Loucy (cell line): ENCODE measurements around the gene VSIG2.

Source experiments
- H2AFZ ChIP-seq: fragments of 200-600 bp; sonication (generic); 2 replicates; pipeline ENCODE4 v1.6.0; 2016; ENCODE audit warnings: antibody characterized with exemption, mild to moderate bottlenecking, low read length, moderate library complexity
- H3F3A ChIP-seq: fragments of 200-600 bp; 2 replicates; pipeline ENCODE4 v1.6.0; 2016; ENCODE audit warnings: antibody characterized with exemption, low read depth, mild to moderate bottlenecking
- H3K27me3 ChIP-seq: fragments of 200-600 bp; sonication (generic); 2 replicates; pipeline ENCODE4 v1.6.1; 2014; ENCODE audit warnings: low read length, mild to moderate bottlenecking; ENCODE audit not compliant: insufficient read depth, poor library complexity, severe bottlenecking
- H3K36me3 ChIP-seq: fragments of 200-600 bp; sonication (generic); 2 replicates; pipeline ENCODE4 v1.6.1; 2016; ENCODE audit warnings: low read length; ENCODE audit not compliant: insufficient read depth
- H3K4me1 ChIP-seq: fragments of 200-600 bp; sonication (generic); 2 replicates; pipeline ENCODE4 v1.5.1; 2014; ENCODE audit warnings: low read length, mild to moderate bottlenecking; ENCODE audit not compliant: insufficient read depth, poor library complexity, severe bottlenecking
- H3K4me2 ChIP-seq: fragments of 200-600 bp; sonication (generic); 2 replicates; pipeline ENCODE4 v1.6.0; 2014; ENCODE audit warnings: antibody characterized with exemption, low read length, low read depth, mild to moderate bottlenecking; ENCODE audit not compliant: poor library complexity, severe bottlenecking
- H3K4me3 ChIP-seq: fragments of 200-600 bp; sonication (generic); 2 replicates; pipeline ENCODE4 v1.5.1; 2014; ENCODE audit warnings: low read length, mild to moderate bottlenecking, mixed read lengths; ENCODE audit not compliant: poor library complexity, severe bottlenecking
- H3K79me2 ChIP-seq: fragments of 200-600 bp; sonication (generic); 2 replicates; pipeline ENCODE4 v1.6.1; 2014; ENCODE audit warnings: low read length; ENCODE audit not compliant: insufficient read depth
- H3K9ac ChIP-seq: fragments of 200-600 bp; sonication (generic); 2 replicates; pipeline ENCODE4 v1.6.0; 2014; ENCODE audit warnings: mild to moderate bottlenecking, low read depth, low read length, moderate library complexity; ENCODE audit not compliant: poor library complexity, severe bottlenecking
- H3K9me2 ChIP-seq: fragments of 200-600 bp; sonication (generic); replicated peaks from 2 replicates; pipeline ENCODE4 v1.6.1; 2016; ENCODE audit warnings: low read depth, low read length, mixed read lengths
- H3K9me3 ChIP-seq: fragments of 200-600 bp; sonication (generic); 2 replicates; pipeline ENCODE4 v1.6.1; 2014; ENCODE audit warnings: mild to moderate bottlenecking, antibody characterized with exemption, low read length, low read depth; ENCODE audit not compliant: insufficient read depth
- H4K20me1 ChIP-seq: fragments of 200-600 bp; sonication (generic); 2 replicates; pipeline ENCODE4 v1.6.0; 2014; ENCODE audit warnings: antibody characterized with exemption, low read length, mild to moderate bottlenecking; ENCODE audit not compliant: insufficient read depth, poor library complexity, severe bottlenecking
- EZH2phosphoT487 ChIP-seq: fragments of 200-600 bp; IDR thresholded peaks from 2 replicates; pipeline ENCODE4 v1.6.1; 2018; ENCODE audit warnings: antibody characterized with exemption, mild to moderate bottlenecking, moderate library complexity, borderline replicate concordance
- TF ChIP-seq, protein P1 (sequence below): fragments of 200-600 bp; sonication (generic); conservative IDR thresholded peaks from 2 replicates; pipeline ENCODE4 v1.5.1; 2014; ENCODE audit warnings: mild to moderate bottlenecking, antibody characterized with exemption, low read length

VSIG2 gene

DNA sequence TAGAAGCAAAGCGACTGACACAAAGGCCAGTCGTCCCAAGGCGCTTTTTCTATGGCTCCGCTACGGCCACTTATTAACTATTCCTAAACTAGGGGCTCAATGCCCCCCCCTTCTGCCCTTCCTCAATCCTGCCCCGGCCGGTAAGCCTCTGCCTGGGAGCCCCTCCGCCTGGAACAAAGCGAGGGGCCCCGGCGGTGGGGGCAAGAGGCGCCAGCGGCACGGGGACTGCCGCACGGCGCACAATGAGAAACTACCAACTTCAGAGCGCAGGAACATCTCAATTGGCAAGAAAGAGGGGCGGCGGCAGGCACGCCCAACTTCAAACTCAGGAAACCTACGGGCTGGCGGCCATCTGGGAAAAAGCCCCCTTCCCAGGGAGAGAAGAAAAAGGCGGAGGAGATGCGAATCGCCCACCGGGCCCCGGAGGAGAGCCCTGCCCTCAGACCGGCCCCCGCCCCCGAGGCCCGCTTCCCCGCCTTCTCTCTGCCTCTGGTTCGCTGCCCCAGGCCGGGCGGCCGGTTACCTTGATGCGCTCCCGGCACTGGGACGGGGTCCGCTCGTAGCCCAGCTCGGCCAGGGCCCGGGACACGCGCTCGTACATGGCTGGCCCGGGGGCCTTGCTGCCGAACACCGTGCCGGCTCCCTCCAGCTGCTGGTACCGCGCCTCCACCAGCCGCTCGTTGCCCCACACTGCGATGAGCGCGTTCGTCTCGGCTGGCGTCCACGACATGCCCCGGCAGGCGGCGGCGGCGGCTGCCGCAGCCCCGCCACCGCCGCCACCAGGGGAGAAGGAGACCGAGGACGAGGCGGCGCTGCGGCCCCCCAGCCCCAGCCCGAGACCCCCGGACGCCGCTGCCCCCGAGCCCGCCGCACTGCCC is 47.5 kb upstream of the VSIG2 start:
- Histone ChIP-seq H3K4me1 (peaks cover 37% of the 10 kb centered on the region), H3K4me2 (peak overlapping the region; percentile 99), H2AFZ (peak overlapping the region; percentile 98), H3K36me3 (no peaks in the 10 kb centered on the region), H3K4me3 (peak overlapping the region; percentile 88), H3F3A (no peaks in the 10 kb centered on the region), H3K27me3 (peaks cover 9% of the 10 kb centered on the region), H3K9me3 (no peaks in the 10 kb centered on the region), H3K9ac (peak overlapping the region; percentile 78), H4K20me1 (peaks cover 37% of the 10 kb centered on the region), H3K79me2 (peaks cover 48% of the 10 kb centered on the region), H3K9me2 (no peaks in the 10 kb centered on the region)
- TF ChIP-seq, protein P1, sequence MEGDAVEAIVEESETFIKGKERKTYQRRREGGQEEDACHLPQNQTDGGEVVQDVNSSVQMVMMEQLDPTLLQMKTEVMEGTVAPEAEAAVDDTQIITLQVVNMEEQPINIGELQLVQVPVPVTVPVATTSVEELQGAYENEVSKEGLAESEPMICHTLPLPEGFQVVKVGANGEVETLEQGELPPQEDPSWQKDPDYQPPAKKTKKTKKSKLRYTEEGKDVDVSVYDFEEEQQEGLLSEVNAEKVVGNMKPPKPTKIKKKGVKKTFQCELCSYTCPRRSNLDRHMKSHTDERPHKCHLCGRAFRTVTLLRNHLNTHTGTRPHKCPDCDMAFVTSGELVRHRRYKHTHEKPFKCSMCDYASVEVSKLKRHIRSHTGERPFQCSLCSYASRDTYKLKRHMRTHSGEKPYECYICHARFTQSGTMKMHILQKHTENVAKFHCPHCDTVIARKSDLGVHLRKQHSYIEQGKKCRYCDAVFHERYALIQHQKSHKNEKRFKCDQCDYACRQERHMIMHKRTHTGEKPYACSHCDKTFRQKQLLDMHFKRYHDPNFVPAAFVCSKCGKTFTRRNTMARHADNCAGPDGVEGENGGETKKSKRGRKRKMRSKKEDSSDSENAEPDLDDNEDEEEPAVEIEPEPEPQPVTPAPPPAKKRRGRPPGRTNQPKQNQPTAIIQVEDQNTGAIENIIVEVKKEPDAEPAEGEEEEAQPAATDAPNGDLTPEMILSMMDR = no peak
- TF ChIP-seq EZH2phosphoT487 = no peak

DNA sequence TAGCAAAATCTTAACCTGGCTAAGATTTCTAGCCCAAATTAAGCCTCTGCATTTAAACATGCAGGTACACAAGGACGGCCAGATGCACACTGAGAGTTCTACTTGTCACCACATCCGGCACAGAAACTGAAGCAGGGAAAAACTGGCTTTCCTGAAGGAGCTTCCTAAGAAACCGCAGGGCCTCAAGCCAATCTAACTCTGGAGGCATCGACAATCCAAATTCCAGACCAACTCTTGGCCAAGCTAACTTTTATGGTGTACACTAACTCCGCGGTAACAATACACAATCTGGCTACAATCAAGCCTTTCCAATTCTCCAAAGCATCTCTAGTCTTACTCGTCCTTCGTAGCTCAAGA is 46.9 kb upstream of the VSIG2 start:
- Histone ChIP-seq H3K27me3 (peaks cover 7% of the 10 kb centered on the region), H4K20me1 (peaks cover 43% of the 10 kb centered on the region), H3K36me3 (no peaks in the 10 kb centered on the region), H2AFZ (peak overlapping the region; percentile 98), H3K4me1 (peaks cover 44% of the 10 kb centered on the region), H3K4me3 (peak overlapping the region; percentile 88), H3K9me3 (no peaks in the 10 kb centered on the region), H3K9ac (peak overlapping the region; percentile 78), H3K9me2 (no peaks in the 10 kb centered on the region), H3F3A (peaks cover 5% of the 10 kb centered on the region; the same call in 1 of the 2 replicates), H3K4me2 (peak overlapping the region; percentile 99), H3K79me2 (peaks cover 54% of the 10 kb centered on the region)
- TF ChIP-seq, protein P1 = no peak
- no peak for TF ChIP-seq EZH2phosphoT487

- Histone ChIP-seq H2AFZ (no peak overlapping the region), H3K4me1 (peaks cover 58% of the 10 kb centered on the region), H3K4me3 (peak overlapping the region; percentile 45), H3K27me3 (peaks cover 3% of the 10 kb centered on the region), H3K79me2 (peaks cover 78% of the 10 kb centered on the region), H4K20me1 (peaks cover 58% of the 10 kb centered on the region), H3K4me2 (peak overlapping the region; percentile 99), H3F3A (peaks cover 6% of the 10 kb centered on the region; the same call in 1 of the 2 replicates), H3K9ac (no peak overlapping the region), H3K9me3 (no peaks in the 10 kb centered on the region), H3K9me2 (no peaks in the 10 kb centered on the region), H3K36me3 (no peaks in the 10 kb centered on the region)
- no peak for TF ChIP-seq EZH2phosphoT487
- TF ChIP-seq, protein P1 = no peak
Measured at GRCh38 chr11:124796312-124796711, 44.3 kb upstream of the VSIG2 start.
